ENCODE measurements around the gene IL36RN.
A peak's percentile ranks its signal among the peaks of the same experiment; 100 is the strongest.
"Not testable (repeated sequence)": the region's sequence is repeated elsewhere in the genome, so short reads cannot be mapped to it uniquely, and the experiment has no call there.

Gene IL36RN

DNA sequence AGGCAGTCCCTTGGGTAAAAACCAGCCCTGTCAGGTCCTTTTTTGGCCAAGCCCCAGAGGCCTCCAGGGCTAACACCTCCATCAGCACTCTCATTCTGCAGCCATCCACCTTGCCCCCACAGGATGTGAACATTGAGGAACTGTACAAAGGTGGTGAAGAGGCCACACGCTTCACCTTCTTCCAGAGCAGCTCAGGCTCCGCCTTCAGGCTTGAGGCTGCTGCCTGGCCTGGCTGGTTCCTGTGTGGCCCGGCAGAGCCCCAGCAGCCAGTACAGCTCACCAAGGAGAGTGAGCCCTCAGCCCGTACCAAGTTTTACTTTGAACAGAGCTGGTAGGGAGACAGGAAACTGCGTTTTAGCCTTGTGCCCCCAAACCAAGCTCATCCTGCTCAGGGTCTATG is 16.0 kb downstream of the IL36RN start:
- no peak for DNase-seq (ENCODE audit: low spot score)

DNA sequence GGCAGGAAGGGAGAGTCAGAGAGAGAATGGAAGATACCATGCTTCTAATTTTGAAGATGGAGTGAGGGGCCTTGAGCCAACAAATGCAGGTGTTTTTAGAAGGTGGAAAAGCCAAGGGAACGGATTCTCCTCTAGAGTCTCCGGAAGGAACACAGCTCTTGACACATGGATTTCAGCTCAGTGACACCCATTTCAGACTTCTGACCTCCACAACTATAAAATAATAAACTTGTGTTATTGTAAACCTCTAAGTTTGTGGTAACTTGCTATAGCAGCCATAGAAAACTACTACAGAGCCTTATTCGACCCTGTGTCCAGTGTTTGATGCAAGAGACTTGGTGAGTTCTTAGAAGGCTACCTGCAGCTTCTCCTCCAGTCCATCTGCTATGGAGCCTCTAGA is 16.6 kb downstream of the IL36RN start:
- no peak for DNase-seq (ENCODE audit: low spot score)

GRCh38 chr2:113076954-113077669 is 18.1 kb downstream of the IL36RN start:
- DNase-seq (ENCODE audit: low spot score): no peak

- no peak for DNase-seq (ENCODE audit: low spot score)
Measured at GRCh38 chr2:113077921-113078320, 18.9 kb downstream of the IL36RN start.

GRCh38 chr2:113078350-113078839 is 19.4 kb downstream of the IL36RN start:
- no peak for DNase-seq (ENCODE audit: low spot score)

GRCh38 chr2:113079131-113079530 is 20.1 kb downstream of the IL36RN start:
- no peak for DNase-seq (ENCODE audit: low spot score)

- peak; percentile 31 for DNase-seq (ENCODE audit: low spot score)
Measured at GRCh38 chr2:113080134-113080533, 21.1 kb downstream of the IL36RN start.

DNA sequence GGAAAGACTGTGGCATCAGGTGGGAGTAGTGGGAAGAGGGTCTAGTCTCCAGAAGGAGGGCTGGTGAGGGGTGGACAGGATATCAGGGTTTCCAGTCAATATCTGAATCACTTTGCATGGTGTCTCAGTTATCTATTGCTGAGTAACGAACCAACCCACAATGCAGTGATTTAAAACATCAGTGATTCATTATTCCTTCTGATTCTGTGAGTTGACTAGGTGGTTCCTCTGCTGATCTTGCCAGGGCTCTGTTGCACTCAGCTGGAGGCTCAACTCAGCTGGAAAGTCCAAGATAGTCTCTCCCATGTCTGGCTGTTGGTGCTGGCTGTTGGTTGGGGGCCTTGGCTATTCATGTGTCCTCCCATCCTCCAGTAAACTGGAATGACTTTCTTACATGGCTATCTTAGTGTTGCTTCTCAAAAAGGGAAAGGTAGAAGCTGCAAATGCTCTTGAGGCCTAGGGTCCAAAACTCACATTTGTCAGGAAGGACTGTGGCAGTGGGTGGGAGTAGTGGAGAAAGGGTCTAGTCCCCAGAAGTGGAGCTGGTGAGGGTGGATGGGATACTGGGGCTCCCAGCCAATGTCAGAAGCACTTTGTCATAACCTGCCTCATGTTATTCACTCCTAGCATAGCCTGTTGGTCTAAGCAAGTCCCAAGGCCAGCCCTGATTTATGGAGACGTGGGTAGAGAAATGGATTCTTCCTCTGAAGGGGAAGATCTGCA is 22.7 kb downstream of the IL36RN start:
- DNase-seq (ENCODE audit: low spot score): no peak

- DNase-seq (ENCODE audit: low spot score): no peak
Measured at GRCh38 chr2:113083296-113083695, 24.3 kb downstream of the IL36RN start.

DNA sequence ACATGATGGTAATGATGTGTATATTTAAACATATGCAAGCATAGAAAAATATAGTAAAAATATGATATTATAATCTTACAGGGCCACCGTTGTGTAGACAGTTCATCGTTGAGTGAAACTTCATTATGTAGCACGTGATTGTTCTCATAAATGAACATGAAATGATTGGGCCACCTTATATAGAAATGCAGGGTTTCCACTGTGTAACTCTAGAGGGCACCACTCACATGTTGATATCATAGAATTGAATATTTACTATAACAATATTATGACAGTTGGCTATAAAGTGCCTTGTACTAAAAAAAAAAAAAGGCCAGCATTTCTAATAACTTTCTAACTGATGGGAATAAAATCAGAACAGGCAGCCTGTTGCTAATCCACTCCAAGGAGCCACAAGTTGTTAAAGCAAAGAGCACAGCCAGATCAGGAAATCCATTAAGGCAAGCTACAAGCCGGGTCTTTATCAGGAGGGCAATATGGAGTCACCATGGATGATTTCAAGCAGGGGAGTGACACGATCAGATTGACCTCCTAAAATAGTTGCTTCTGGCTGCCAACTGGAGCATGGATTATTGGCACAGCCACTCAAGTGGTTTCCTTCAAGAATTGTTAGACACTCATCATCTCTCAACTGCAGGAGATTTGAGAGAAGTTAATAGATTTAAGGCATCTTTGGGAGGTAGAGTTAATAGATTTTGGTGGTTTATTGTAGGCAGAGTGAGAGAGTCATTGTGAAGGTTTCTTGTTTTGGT is 25.4 kb downstream of the IL36RN start:
- DNase-seq (ENCODE audit: low spot score): peak; percentile 18

- DNase-seq (ENCODE audit: low spot score): no peak
Measured at GRCh38 chr2:113085542-113085941, 26.5 kb downstream of the IL36RN start.

- no peak for DNase-seq (ENCODE audit: low spot score)
Measured at GRCh38 chr2:113088213-113088992, 29.4 kb downstream of the IL36RN start.

- DNase-seq (ENCODE audit: low spot score): no peak
Measured at GRCh38 chr2:113089916-113090315, 30.9 kb downstream of the IL36RN start.

- no peak for DNase-seq (ENCODE audit: low spot score)
Measured at GRCh38 chr2:113091231-113091896, 32.4 kb downstream of the IL36RN start.

- DNase-seq (ENCODE audit: low spot score): no peak
Measured at GRCh38 chr2:113092864-113093612, 34.0 kb downstream of the IL36RN start.

- DNase-seq (ENCODE audit: low spot score): no peak
Measured at GRCh38 chr2:113093613-113093977, 34.6 kb downstream of the IL36RN start.

GRCh38 chr2:113096306-113096705 is 37.3 kb downstream of the IL36RN start:
- DNase-seq (ENCODE audit: low spot score): not testable (repeated sequence)

DNA sequence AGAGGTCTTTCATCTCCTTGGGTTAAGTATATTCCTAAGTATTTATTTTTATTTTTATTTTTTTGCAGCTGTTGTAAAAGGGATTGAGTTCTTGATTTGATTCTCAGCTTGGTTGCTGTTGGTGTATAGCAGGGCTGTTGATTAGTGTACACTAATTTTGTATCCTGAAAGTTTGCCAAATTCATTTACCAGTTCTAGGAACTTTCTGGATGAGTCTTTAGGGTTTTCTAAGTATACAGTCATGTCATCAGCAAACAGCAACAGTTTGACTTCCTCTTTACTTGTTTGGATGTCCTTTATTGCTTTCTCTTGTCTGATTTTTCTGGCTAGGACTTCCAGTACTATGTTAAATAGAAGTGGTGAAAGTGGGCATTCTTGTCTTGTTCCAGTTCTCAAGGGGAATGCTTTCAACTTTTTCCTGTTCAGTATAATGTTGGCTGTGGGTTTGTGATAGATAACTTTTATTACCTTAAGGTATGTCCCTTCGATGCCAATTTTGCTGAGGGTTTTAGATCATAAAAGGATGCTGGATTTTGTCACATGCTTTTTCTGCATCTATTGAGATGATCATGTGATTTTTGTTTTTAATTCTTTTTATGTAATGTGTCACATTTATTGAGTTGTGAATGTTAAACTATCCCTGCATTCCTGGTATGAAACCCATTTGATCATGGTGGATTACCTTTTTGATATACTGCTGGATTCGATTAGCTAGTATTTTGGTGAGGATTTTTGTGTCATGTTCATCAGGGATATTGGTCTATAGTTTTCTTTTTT is 38.0 kb downstream of the IL36RN start:
- DNase-seq (ENCODE audit: low spot score): not testable (repeated sequence)

GRCh38 chr2:113098041-113098440 is 39.0 kb downstream of the IL36RN start:
- DNase-seq (ENCODE audit: low spot score): no peak

GRCh38 chr2:113098532-113098931 is 39.5 kb downstream of the IL36RN start:
- DNase-seq (ENCODE audit: low spot score): no peak

Measured in CD4-positive, alpha-beta T cell treated with Interleukin-15 for 4 hours (primary cell).